DND-41 (cell line): ENCODE results near the gene KISS1.

Experiments
- ATAC-seq: fragments of 200-7000 bp; cut with Tn5 transposase; 3 replicates; pipeline ENCODE4 v1.9.1; 2021; ENCODE audit warnings: low read depth; ENCODE audit not compliant: insufficient read depth
- DNase-seq: peaks from one replicate; pipeline ENCODE4 v3.0.0-alpha.2; 2020
- H2AFZ ChIP-seq: 2 replicates; pipeline ENCODE4 v1.6.0; 2012; ENCODE audit warnings: low read depth, low read length
- H3K27ac ChIP-seq: 2 replicates; pipeline ENCODE4 v1.5.1; 2012; ENCODE audit warnings: low read length, inconsistent platforms
- H3K27me3 ChIP-seq: fragments of 200-600 bp; sonication (generic); 2 replicates; pipeline ENCODE4 v1.6.0; 2012; ENCODE audit warnings: low read length, mild to moderate bottlenecking, inconsistent platforms; ENCODE audit not compliant: insufficient read depth, poor library complexity
- H3K36me3 ChIP-seq: 2 replicates; pipeline ENCODE4 v1.5.1; 2012; ENCODE audit warnings: low read length, inconsistent platforms; ENCODE audit not compliant: insufficient read depth
- H3K4me1 ChIP-seq: 2 replicates; pipeline ENCODE4 v1.5.1; 2012; ENCODE audit warnings: mild to moderate bottlenecking, low read length; ENCODE audit not compliant: insufficient read depth
- H3K4me2 ChIP-seq: 2 replicates; pipeline ENCODE4 v1.6.0; 2012; ENCODE audit warnings: mild to moderate bottlenecking, moderate library complexity, low read length, inconsistent platforms; ENCODE audit not compliant: insufficient read depth
- H3K4me3 ChIP-seq, 2 experiments: fragments of 200-600 bp in 1 of 2; shearing (Covaris generic) in 1 of 2; 2 replicates each; pipeline ENCODE4 v1.5.1; 2012 to 2016; ENCODE audit warnings: inconsistent platforms in 2 of 2, low read length in 2 of 2, mild to moderate bottlenecking in 2 of 2, low read depth in 1 of 2, moderate library complexity in 1 of 2
- H3K79me2 ChIP-seq: 2 replicates; pipeline ENCODE4 v1.6.0; 2012; ENCODE audit warnings: low read length, inconsistent platforms; ENCODE audit not compliant: insufficient read depth
- H3K9ac ChIP-seq: 2 replicates; pipeline ENCODE4 v1.6.0; 2012; ENCODE audit warnings: low read depth, mild to moderate bottlenecking, inconsistent platforms, low read length, moderate library complexity
- H3K9me3 ChIP-seq: 2 replicates; pipeline ENCODE4 v1.5.1; 2012; ENCODE audit warnings: low read length, moderate library complexity, mild to moderate bottlenecking, inconsistent platforms; ENCODE audit not compliant: insufficient read depth, severe bottlenecking
- H4K20me1 ChIP-seq: 2 replicates; pipeline ENCODE4 v1.6.0; 2012; ENCODE audit warnings: low read length; ENCODE audit not compliant: insufficient read depth
- EZH2 ChIP-seq: IDR thresholded peaks from 3 replicates; pipeline ENCODE4 v1.6.1; 2012; ENCODE audit warnings: borderline replicate concordance, low read depth, mild to moderate bottlenecking, moderate library complexity, low read length, inconsistent platforms; ENCODE audit not compliant: severe bottlenecking
- TF ChIP-seq, protein P1 (sequence below): IDR thresholded peaks from 2 replicates; pipeline ENCODE4 v1.5.1; 2012; ENCODE audit warnings: borderline replicate concordance, low read length, moderate library complexity, mild to moderate bottlenecking; ENCODE audit not compliant: poor library complexity, severe bottlenecking; ENCODE audit errors: extremely low read depth

KISS1 gene

DNA sequence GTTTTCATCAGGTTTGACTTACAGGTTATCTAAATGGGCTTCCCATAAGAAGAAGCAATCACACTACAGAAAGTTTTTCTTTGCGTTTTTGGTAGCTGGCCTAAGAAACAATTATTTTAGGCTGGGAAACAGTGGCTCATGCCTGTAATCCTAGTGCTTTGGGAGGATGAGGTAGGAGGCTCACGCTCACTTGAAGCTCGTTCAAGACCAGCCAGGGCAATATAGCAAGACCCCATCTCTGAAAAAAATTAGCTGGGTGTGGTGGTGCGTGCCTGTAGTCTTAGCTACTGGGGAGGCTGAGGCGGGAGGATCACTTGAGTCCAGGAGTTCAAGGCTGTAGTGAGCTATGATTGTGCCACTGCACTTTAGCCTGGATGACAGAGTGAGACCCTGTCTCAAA lies 28.6 kb downstream of the KISS1 start:
- Histone ChIP-seq H2AFZ (no peak overlapping the region), H4K20me1 (no peaks in the 10 kb centered on the region), H3K9ac (no peak overlapping the region), H3K4me1 (no peaks in the 10 kb centered on the region), H3K79me2 (no peaks in the 10 kb centered on the region), H3K9me3 (peaks cover 35% of the 10 kb centered on the region), H3K27me3 (no peaks in the 10 kb centered on the region), H3K27ac (no peak overlapping the region), H3K4me2 (no peak overlapping the region), H3K4me3 (no peak overlapping the region), H3K36me3 (no peaks in the 10 kb centered on the region)
- ATAC-seq (no peak), DNase-seq (no peak)
- TF ChIP-seq, protein P1, sequence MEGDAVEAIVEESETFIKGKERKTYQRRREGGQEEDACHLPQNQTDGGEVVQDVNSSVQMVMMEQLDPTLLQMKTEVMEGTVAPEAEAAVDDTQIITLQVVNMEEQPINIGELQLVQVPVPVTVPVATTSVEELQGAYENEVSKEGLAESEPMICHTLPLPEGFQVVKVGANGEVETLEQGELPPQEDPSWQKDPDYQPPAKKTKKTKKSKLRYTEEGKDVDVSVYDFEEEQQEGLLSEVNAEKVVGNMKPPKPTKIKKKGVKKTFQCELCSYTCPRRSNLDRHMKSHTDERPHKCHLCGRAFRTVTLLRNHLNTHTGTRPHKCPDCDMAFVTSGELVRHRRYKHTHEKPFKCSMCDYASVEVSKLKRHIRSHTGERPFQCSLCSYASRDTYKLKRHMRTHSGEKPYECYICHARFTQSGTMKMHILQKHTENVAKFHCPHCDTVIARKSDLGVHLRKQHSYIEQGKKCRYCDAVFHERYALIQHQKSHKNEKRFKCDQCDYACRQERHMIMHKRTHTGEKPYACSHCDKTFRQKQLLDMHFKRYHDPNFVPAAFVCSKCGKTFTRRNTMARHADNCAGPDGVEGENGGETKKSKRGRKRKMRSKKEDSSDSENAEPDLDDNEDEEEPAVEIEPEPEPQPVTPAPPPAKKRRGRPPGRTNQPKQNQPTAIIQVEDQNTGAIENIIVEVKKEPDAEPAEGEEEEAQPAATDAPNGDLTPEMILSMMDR, result no peak
- TF ChIP-seq EZH2, result no peak

DNA sequence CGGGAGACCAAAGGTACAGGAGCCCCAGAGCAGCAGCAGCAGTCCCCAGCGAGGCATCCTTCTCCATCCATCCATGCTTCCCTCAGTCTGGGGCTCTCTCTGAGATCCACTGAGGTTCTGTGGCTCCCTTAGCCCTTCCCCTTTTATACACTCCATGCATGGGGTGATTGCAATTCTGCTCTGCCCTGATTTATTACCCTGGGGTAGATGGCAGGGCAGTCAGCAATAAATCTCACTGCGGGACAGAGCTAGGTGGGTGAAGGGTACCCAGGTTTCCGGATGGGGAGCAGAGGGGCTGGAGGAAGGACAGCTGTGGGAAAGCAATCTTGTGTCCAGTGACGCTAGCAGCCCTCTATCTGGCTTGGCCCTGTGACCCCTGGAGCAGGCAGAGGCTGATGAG lies 30.1 kb downstream of the KISS1 start, which contains the start of gene REN:
Gene REN (minus strand): TSS at position 119 of the 400 bp plus-strand sequence. CDS start 44 bp downstream, at position 75.
- TF ChIP-seq, protein P1, result no peak
- Histone ChIP-seq H3K4me1 (no peaks in the 10 kb centered on the region), H2AFZ (no peak within 1 kb of the TSS), H3K79me2 (no peaks in the 10 kb centered on the region), H4K20me1 (no peaks in the 10 kb centered on the region), H3K36me3 (no peaks in the 10 kb centered on the region), H3K27ac (no peak within 1 kb of the TSS), H3K9ac (no peak within 1 kb of the TSS), H3K4me2 (no peak within 1 kb of the TSS), H3K4me3 (no peak within 1 kb of the TSS), H3K27me3 (no peaks in the 10 kb centered on the region), H3K9me3 (peaks cover 28% of the 10 kb centered on the region)
- DNase-seq, result no peak
- ATAC-seq, result no peak

DNA sequence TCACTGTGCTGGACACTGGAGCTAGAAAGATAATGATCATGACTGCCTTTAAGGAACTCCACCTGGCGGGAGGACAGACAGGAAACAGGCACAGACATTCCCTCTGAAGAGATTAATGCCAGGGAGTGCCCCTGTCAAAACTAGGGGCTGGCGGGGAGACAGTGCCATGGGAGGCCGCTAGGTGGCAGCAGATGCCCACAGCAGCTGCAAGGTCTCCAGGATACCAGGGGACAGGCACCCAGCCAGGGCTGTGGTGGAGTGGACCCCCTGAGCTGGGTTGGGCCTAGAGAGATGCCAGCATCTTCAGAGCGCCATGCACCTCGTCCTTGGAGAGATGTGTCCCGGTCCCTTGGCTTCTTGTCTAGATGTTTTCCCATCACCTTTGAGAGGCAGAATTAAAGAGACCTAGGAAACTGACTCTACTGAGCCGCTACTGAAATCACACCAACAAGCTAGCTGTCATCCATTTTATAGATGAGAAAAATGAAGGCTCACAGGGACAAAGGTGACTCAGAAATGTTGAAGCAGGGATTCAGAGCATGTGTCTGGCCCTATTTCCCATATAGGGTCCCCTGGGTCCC lies 33.7 kb downstream of the KISS1 start:
- DNase-seq (peak; percentile 78), ATAC-seq (peak; percentile 99)
- Histone ChIP-seq H3K36me3 (no peaks in the 10 kb centered on the region), H3K79me2 (no peaks in the 10 kb centered on the region), H4K20me1 (no peaks in the 10 kb centered on the region), H3K4me3 (no peak overlapping the region), H2AFZ (no peak overlapping the region), H3K27me3 (peaks cover 2% of the 10 kb centered on the region), H3K9ac (no peak overlapping the region), H3K4me1 (no peaks in the 10 kb centered on the region), H3K9me3 (peaks cover 3% of the 10 kb centered on the region), H3K4me2 (no peak overlapping the region), H3K27ac (no peak overlapping the region)
- no peak for TF ChIP-seq EZH2
- TF ChIP-seq, protein P1, result peak; percentile 99
